SHP77 treated with DMSO at 0.1 percent for 48 hours (cell line): ENCODE results near the gene POLR2E.
"Not testable (repeated sequence)": the region's sequence is repeated elsewhere in the genome, so short reads cannot be mapped to it uniquely, and the experiment has no call there.

Experiments used
- DNase-seq: peaks from one replicate; lab custom pipeline; 2025; lab: John Stamatoyannopoulos, UW

POLR2E gene

DNA sequence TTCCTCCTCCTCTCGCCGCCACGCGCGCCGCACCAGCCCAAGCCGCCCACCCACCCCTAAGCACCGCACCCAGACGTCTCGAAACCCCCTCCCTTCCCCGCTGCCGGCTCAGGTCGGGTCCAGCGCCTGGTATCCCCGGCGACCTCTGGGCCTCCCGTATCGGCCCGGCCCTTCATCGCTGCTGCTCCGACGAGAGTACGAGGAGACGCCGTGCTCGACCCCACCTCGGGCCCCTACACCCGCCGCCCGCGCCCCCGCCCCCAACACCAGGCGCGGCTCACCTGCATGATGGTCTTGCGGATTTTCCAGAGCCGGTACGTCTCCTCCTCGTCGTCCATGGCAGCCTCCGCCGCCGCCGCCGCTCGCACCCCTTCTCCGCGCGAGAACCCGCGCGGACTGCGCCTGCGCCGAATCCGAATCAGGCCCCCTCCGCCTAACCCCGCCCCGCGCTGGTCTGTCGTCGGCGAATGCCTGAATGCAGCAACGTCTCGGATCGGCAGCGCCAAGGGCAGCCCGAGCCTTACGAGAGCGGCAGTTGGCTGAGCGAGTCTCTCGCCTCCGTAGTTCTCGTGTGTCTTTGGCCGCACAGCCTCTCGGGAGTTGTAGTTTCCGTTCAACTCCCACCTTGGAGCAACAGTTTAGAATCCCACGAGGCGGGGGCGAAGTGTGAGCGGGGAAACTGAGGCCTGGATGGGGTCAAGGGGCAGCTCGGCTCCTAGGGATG lies at the start of gene POLR2E:
POLR2E (minus strand) TSS at position 398 of the 724 bp plus-strand sequence; CDS start at position 338, 60 bp downstream.
- DNase-seq: peak; percentile 86

DNA sequence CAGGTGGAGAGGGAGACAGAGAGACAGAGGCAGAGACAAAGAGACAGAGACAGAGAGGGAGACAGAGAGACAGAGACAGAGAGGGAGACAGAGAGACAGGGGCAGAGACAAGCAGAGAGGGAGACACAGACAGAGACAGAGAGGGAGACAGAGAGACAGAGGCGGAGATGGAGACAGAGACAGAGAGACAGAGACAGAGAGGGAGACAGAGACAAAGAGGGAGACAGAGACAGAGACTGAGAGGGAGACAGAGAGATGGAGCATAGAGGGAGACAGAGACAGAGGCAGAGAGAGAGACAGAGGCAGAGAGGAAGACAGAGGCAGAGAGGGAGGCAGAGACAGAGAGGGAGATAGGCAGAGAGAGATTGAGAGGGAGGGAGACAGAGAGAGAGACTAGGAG lies 49.6 kb upstream of the POLR2E start:
- DNase-seq: no peak

GRCh38 chr19:1143828-1144399 lies 48.7 kb upstream of the POLR2E start:
- DNase-seq: no peak

- DNase-seq: no peak
Observed at GRCh38 chr19:1141944-1142343, 46.8 kb upstream of the POLR2E start.

DNA sequence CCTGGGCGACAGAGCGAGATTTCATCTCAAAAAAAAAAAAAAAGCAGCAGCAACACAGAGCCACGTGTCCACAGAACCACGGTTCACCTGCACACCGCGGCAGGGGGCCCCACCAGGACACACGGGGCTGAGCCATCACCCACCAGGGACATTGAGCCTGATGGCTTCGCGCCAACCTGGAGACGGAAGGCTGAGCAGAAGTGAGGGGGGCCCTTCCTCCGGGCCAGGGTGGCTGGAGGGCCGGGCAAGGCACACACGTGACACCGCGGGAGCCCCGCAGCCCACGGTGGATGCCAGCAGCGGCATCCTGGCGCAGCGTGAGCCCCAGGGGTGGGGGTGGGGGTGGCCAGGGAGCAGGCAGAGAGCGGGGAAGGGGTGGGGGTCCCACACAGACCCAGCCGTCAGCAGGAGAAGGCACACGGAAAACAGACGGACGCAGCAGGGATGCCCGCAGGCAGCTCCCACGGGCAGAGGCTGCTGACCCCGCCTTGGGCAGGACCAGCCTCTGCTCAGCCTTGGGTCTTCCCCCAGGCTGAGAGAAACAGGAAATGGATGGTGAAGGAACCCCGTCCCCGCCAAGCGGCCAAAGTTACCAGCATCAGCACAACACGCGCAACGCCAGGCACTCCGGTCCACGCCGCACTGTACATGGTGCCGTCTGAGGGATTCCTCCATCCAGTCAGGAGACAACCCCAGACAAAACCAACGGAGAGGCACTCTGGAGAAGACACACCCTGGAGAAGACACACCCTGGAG lies 45.3 kb upstream of the POLR2E start:
- no peak for DNase-seq

DNA sequence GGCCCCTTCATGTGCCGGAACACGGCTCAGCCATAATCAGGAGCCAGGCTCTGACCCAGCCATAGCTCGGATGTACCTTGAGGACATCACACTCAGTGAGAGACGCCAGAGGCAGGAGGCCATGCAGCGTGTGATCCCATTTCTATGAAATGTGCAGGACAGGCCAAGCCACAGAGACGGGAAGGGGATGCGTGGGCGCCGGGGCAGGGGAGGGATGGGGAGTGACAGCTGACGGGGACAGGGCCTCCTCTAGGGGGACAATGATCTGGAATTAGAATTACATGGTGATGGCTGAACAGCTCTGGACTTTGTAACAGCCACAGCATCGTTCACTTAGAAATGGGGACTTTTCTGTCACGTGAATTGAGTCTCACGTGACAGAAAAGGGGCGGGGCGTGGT lies 44.0 kb upstream of the POLR2E start:
- no peak for DNase-seq

DNA sequence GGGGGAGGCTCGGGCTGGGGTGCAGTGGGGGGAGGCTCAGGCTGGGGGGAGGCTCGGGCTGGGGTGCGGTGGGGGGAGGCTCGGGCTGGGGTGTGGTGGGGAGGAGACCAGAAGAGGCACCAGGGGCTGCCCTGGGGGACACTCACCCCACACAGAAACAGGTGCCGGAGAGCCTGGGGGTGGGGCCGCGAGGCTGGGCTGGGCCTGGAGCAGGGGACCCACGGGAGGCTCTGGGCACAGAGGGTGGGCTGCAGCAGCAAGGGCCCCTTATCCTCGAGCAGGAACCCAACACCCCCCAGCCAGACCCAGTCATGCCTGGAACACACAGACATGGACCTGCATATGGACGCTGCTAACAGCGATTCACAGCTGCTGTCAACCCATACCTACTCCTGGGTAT lies 42.9 kb upstream of the POLR2E start:
- DNase-seq: no peak

DNA sequence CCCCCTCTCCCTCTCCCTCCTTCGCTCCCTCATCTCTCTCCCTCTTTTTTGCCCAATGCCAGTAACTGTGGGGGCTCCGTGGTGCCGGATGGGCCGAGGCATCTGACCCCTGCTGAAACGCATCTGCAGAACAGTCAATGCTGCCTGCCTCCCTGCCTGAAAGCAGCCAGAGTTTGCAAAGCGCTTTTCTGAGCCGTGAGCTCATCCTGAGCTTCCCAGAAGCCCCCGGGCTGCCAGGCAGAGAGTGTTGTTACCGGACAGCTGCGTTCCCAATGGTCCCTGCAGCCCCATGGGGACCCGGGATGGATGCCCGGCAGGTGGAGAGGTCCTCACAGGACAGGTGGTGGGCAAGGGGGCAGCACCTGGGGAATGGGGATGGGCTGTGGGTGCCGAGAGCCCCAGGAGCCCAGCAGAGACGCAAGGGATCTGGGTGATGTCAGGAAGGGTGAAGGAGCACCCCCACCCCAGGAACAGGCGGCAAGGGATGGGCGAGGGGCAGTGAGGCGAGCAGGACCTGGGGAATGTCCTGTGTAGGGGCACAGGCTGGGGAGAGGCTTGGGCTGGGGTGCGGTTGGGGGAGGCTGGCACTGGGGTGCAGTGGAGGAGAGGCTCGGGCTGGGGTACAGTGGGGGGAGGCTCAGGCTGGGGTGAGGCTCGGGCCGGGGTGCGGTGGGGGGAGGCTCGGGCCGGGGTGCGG lies 41.6 kb upstream of the POLR2E start:
- no peak for DNase-seq

DNA sequence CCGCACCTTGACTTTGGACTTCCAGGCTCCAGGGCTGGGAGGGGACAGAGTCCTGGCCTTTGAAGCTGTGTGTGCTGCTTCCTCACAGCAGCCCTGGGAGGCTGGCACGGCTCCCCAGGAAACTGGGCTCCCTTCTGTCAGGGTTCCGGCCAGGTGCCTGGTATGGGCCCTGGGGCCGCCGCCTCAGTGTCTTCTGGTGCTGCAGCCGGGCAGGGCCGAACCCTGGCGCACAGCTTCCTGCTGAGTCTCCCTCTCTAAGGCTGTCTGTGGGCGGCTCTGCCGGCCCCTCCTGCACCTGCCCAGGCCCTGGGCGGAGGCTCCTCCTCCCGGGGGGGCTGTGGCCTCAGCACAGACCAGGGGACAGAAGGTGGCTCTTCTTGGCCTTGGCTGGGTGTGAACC lies 41.0 kb upstream of the POLR2E start:
- DNase-seq: no peak

- DNase-seq: no peak
Observed at GRCh38 chr19:1135454-1135853, 40.3 kb upstream of the POLR2E start.

- DNase-seq: no peak
Observed at GRCh38 chr19:1134431-1134830, 39.3 kb upstream of the POLR2E start.

- no peak for DNase-seq
Observed at GRCh38 chr19:1133471-1133929, 38.3 kb upstream of the POLR2E start.

DNA sequence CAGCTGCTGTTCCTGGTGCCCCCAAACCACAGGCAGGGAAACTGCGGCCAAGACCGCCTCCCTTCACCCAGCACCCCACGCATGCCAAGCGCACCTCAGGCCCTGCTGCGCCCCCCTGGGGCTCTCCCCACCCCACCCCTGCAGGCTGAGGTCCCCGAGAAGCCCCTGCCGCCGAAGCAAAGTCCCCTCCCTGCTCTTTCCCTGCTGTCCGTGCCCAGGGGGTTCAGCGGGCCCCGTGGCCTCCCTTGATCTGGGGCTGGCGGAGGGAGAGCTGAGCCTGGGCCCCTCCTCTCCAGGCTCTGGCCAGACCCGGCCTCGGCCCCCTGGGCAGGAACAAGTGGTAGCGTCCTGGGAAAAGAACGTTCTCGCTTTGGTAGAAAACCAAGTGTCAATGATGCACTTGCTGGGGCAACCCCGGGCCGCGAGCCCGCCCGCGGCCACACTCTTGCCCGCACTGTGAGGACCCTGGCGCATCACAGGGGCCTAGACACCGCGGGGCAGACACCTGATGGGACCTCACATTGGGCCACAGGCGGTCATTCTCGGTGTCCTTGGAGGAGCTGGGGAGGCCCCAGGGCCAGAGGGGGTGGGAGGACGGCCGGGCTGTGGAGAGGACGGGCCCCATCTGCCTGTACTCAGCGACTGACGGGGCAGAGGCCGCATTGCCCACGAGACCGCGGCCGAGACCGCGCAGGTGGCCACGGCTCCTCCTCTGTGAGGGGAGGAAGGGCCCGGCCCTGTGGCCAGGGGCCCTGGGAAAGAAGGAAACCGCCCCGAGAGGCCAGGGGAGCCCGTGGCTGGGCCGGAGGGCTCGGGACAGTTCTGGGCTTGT lies 37.6 kb upstream of the POLR2E start:
- no peak for DNase-seq

DNA sequence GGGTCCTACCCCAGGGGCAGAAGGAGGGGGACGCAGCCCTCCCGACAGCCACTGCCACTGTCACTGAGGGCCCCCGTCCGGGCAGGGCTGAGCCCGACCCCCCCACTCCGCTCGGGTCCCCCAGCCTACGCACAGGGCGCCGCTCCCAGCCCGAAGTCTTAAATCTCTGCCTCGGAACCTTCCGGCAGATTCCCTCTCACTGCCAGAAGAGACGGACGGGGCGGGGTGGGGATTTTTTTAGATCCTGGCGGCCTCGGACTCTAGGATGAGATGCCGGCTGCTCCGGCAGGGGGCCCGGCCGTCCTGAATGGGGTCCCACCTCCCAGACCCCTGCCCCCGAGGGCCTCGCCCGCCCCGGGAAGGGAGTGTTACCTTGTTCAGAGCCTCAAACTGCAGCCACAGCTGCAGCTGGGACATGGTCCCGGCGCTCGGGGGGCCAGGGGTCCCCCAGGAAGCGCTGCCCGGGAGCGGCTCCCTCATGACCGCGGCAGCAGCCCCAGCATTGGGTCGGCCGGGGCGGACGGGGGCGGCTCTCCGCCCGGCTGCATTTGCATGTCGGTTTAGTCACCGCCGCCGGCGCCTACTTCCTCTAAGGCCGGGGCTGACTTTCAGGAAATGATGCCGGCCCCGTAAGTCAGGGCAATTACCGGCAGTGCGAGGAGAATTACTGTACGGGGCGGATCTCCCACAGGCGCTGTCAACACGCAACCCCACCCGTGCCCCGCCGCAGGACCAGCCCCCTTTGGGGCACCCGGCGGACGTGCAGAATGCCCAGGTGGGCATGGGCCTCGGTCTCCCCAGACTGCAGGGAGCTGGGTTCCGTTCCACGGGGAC lies 36.8 kb upstream of the POLR2E start:
- DNase-seq: no peak

DNA sequence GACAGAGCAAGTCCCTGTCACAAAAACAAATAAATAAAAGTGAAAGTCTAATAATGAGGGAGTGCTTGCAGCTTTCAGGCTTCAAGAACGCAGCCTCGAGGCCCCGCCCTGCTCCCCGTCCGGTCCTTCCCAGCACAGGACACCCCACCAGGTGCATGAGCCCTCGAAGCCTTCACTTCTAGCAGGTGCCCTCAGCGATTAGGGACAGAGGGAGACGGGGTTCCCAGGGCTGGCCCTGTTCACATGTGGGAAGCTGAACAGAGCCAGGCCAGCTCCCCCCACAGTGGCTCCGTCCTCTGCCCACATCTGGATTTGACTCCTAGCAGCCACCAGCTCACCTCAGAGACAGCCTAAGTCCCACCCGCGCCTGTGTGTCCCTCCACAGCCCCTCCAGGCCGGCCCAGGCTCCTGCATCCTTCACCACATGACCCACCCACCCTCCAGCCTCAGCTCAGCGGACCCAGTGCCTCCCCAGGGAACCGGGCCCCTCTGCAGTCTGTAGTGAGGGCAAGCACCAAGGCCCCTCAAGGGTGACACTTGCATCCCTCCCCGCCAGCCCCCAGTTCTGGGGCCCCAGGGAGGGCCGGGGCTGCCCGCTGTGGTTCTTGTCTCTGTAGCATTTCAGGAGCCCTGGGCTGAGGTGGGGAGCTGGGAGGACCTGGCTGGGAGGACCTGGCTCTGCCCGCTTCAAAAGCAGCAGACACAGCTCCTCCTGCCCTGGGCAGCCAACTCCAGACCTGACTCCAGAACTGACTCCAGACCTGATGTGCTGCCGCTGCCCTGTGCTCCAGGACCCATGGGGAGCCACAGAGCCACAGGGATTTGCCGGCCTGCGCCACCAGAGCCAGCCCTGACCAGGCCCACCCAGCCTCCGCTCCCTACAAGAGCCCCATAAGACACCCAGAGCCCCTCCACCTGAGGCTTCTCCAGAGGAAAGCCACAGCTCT lies 35.9 kb upstream of the POLR2E start:
- no peak for DNase-seq

- no peak for DNase-seq
Observed at GRCh38 chr19:1129535-1129934, 34.4 kb upstream of the POLR2E start.

DNA sequence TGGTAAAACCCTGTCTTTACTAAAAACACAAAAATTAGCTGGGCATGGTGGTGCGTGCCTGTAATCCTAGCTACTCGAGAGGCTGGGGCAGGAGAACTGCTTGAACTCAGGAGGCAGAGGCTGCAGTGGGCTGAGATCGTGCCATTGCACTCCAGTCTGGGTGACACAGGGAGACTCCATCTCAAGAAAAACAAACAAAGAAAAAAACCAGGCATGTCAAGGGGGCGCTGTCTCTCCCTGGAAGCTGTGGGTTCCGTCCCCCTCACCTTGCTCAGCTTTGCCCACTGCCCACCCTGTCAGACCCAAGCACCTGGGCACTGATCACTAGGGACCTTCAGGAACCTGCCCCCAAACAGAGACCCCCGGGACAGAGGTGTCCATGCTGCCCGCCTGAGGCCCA lies 33.9 kb upstream of the POLR2E start:
- not testable (repeated sequence) for DNase-seq

GRCh38 chr19:1128106-1128505 lies 32.9 kb upstream of the POLR2E start:
- DNase-seq: no peak

DNA sequence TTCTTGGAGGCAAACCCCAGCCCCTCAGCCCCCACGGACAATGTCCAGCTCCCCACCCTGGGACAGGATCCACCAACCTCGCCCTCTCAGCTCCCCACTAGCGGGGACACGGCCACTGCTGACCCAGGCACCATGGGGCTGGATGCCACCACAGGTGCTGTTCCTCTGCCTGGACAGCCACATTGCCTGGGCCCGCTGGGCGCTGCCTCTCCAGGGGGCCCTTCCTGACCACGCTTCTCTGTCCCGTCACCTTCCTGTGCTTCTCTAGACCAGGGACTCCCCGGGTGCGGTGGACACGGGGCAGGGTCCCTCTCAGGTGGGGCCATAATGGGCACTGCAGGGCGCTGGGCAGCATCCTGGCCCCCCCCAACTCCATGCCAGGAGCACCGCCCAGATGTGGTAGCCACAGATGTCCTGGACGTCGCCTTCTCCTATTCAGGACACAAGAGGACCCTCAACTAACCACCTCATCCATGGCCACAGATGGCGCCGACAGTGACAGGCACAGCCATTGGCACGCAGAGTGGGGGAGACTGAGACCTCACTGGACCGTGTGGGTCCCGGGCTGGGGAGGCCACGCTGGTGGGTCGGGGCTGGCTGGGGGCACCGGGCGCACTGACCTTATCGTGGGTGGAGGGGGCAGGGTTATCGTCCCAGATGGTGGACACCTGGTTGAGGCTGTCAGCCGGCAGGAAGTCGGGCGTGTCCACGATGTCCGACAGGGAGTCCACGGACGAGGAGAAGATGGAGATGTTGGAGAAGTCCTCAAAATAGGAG lies 32.0 kb upstream of the POLR2E start:
- DNase-seq: no peak
